GM21619 (cell line): ENCODE measurements around the gene LMBR1.
"Not testable (repeated sequence)": the region's sequence is repeated elsewhere in the genome, so short reads cannot be mapped to it uniquely, and the experiment has no call there.

ENCODE experiments used
- ATAC-seq: cut with Tn5 transposase; IDR thresholded peaks from one replicate; pipeline ENCODE4 v1.9.1; 2021; ENCODE audit not compliant: unreplicated experiment

The LMBR1 gene

GRCh38 chr7:156659961-156660360 is 233.0 kb downstream of the LMBR1 start:
- no peak for ATAC-seq

GRCh38 chr7:156659203-156659602 is 233.8 kb downstream of the LMBR1 start:
- ATAC-seq, result no peak

- no peak for ATAC-seq
Measured at GRCh38 chr7:156657681-156658080, 235.3 kb downstream of the LMBR1 start.

DNA sequence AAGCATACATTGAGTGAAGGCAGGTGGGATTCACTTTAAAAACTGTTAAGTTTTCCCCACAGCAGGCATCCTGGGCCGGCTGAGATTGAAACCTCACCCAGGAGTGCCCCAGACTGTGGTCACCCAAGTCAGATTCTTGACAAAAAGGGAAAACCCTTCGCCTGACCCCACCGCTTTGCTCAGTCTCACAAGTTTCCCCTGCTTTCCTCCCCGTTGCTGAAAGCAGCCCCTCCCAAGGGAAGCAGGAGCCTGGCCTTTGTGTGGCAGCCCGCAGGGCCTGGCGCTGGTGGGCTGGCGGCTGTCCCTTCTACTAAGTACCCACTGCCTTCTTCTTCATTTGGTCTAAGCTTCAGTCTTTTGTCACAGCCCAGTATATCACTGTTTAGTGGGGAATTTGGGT is 236.4 kb downstream of the LMBR1 start:
- ATAC-seq, result peak; percentile 70

DNA sequence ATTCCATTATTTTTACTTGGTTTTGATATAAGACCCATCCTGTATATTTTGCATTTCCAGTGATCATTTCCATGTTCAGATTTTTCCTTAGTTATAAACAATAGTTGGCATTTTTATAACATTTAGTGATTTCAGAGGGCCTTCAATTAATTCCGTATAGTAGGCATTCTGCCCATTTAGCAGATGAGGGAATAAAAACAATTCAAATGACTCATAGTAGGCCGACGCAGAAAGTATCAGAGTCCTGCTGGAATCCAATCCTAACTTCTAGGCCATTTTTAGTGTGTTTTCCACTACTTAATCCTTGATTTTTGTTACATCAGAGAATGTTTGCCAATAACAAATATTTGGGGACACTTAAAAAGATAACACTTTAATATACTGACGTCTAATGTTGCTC is 237.0 kb downstream of the LMBR1 start:
- ATAC-seq, result no peak

GRCh38 chr7:156655251-156655650 is 237.7 kb downstream of the LMBR1 start:
- ATAC-seq, result no peak

GRCh38 chr7:156654511-156655234 is 238.3 kb downstream of the LMBR1 start:
- no peak for ATAC-seq

- ATAC-seq, result no peak
Measured at GRCh38 chr7:156652886-156653568, 240.0 kb downstream of the LMBR1 start.

DNA sequence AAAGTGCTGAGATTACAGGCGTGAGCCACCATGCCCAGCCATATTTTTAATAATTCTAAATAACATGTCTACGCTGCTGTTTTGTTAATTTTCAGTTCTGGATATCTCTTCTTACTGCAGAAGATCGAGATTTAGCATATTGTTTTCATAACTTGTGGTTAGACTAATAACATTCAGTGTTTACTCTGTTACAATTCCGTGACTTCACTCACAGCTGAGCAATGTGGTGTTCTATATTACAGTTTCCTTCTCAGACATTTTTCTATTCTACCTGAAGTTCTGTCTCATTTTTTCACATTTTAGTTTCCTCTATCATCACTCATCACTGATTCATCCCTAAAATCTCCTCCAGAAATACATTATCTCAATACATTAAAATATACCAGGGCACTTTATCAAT is 241.5 kb downstream of the LMBR1 start:
- ATAC-seq, result no peak

GRCh38 chr7:156650042-156650441 is 242.9 kb downstream of the LMBR1 start:
- ATAC-seq, result no peak

DNA sequence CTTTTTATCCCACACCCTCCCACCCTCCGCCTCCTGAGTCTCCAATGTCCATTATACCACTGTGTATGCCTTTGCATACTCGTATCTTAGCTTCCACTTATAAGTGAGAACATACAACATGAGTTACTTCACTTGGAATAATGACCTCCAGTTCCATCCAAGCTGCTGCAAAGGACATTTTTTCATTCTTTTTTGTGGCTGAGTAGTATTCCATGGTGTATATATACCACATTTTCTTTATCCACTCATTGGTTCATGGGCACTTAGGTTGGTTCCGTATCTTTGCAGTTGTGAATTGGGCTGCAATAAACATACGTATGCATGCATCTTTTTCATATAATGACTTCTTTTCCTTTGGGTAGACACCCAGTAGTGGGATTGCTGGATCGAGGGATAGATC is 245.7 kb downstream of the LMBR1 start:
- ATAC-seq, result not testable (repeated sequence)

- no peak for ATAC-seq
Measured at GRCh38 chr7:156642306-156643045, 250.5 kb downstream of the LMBR1 start.

DNA sequence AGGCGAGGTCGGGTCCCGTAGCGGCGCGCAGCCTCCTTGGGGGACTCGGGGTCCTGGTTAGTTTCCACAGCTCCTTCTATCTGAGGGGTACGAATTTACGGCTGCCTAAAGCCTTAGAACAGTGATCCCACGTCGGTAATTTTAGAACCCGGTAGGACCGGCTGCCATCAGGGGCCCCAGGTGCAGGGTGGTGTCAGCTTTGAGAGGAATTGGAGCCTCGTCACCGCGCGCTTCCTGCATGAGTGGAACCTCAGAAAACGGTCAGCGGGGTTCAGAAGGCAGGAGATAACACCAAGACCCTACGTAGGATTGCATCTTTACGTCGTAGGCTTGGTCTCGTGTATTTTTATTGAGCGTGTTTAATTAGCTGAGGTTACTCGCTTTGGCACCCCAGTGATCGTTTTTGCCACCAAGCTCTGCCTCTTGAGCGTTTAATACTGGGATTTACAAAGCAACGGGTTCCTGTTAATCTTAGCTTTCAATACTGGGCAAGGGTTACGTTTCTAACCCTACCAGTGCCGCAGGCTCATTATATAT is 252.0 kb downstream of the LMBR1 start:
- ATAC-seq, result peak; percentile 48

GRCh38 chr7:156640257-156640948 is 252.6 kb downstream of the LMBR1 start, which contains the start of gene RNF32:
Gene RNF32, plus strand, starts transcription at chr7:156640774. Its CDS starts 3,104 bp downstream, at chr7:156643878.
- peak; percentile 76 for ATAC-seq

GRCh38 chr7:156639426-156640256 is 253.3 kb downstream of the LMBR1 start:
- peak; percentile 14 for ATAC-seq

- ATAC-seq, result no peak
Measured at GRCh38 chr7:156638443-156639077, 254.4 kb downstream of the LMBR1 start.

DNA sequence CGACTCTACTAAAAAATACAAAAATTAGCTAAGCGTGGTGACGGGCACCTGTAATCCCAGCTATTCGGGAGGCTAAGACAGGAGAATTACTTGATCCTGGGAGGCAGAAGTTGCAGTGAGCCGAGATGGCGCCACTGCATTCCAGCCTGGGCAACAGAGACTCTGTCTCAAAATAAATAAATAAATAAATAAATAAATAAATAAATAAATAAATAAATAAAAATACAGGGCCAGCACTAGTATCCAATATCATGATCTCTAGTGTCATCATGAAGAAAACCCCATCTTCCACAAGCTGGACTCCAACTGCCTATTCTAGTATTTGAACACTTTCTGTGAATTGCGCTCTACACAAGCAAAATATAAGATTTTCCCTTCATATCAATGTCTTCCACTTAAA is 255.9 kb downstream of the LMBR1 start:
- not testable (repeated sequence) for ATAC-seq

- ATAC-seq, result no peak
Measured at GRCh38 chr7:156635529-156636385, 257.2 kb downstream of the LMBR1 start.

DNA sequence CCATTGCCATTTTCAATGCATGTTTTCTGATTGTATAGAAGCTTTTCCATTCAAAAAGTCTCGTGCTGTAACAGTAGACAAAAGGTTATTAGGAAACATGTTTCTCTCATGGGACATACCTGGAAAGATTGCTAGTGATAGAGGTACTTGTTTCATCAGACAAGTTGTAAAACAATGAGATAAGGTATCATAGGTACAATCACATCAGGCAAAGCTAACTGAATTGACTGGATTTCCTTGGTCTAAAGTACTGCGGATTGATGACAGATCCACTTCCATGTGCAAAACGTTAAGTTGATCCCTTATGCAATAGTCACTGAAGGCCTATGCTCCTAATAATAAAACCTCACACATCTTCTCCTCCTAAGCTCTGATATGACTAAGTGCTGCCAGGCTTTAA is 258.9 kb downstream of the LMBR1 start:
- no peak for ATAC-seq
